Measurements from ENCODE around the gene PRXL2B. TPM values are rescaled to one million over a fixed set of nuclear protein-coding genes. Genes with fewer than 3 reads are reported as not detected.

Gene PRXL2B
- total RNA-seq, 1 donor from 2014 or later, result 29.9 TPM

DNA sequence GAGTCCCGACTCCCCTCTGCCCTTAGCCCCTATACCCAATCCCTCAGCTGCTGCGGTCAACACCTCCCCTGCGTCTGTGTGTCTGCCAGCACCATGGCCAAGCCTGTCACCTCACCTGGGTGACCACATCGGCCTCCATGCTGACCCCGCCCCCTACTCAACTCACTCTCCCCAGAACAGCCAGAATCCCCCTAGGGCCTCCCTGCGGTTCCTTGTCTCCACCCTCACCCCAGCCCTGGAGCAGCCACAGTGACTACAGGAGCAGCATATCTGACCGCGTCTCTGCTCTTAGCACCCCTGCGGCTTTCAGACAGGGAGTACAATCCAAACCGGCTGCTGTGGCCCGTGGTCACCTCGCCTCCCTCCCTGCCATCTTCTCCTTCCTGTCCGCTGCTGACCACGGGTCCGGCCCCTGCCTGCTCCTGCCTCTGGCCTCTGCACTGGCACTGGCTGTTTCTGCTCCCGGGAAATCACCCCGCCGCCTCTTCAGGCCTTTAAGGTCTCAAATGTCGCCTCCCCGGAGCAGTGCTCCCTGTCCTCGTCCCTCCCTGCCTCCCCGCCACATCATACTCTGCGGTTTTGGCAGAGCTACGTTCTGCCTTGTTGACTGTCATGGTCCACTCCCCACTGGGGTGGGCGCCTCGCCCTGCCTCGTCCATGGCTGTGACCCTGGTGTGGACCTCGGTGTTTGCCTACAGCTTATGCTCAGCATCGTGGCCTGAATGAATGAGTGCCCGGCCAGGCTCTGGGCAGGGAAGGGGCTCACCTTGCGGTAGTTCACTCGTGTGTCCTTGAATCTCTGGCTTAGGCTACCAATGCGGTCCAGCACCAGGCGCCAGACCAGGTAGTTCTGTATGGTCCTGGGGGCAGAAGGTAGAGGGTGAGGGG, 11.1 kb downstream of the PRXL2B start:
- DNase-seq (ENCODE audit: low read depth, low spot score), result no peak

DNA sequence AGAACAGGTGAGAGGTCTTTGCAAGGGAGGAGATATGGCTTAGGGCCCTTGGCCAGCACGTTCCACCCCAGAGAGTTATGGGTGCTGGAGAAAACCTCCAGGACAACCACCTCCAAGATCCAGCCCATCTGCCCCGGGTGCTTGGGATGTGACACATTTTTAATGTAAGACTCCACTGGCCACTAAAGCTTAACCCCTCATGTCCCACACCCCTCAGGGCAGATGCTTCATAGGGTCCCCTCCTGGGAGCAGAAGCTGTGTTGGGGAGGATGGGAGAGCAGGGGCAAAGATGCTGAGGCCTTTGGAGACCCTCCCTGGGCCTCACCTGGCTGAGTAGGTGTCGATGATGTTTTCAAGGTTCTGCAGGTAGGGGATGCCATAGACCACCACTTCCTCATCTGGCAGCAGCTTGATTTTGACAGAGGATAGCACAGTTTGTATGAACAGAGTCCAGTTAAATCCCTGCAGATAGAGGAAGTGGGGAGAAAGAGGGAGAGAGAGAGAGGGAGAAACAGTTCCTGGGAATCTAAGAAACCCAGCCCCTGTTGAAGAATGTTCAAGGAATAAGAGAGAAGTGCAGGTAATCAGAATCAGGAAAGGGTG, 11.9 kb downstream of the PRXL2B start:
- no peak for DNase-seq (ENCODE audit: low read depth, low spot score)

DNA sequence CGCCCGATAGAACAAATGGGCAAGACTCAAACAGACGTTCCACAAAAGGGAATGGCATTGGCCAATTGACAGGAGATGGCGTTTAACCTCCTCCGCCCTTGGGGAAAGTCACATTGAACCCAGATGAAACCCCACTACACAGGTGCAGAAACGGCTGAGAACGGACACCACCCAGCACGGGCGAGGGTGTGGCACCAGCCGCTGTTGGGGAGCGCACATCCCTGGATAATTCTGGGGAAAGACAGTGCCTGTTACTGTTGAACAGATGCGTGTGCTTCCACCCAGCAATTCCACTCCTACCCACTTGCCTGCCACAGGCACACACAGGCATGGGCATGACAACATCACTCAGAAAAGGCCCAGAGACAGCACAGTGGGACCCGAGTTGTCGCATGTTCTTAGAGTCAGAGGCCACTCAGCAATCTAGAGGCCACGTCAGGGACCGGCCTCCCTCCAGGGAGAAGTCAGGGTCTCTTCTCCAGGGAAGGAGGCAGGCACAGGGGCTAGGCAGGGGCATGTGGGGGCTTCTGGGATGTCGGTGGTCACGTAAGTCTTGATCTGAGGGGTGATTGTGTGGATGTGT, 15.2 kb downstream of the PRXL2B start:
- no peak for DNase-seq (ENCODE audit: low read depth, low spot score)

DNA sequence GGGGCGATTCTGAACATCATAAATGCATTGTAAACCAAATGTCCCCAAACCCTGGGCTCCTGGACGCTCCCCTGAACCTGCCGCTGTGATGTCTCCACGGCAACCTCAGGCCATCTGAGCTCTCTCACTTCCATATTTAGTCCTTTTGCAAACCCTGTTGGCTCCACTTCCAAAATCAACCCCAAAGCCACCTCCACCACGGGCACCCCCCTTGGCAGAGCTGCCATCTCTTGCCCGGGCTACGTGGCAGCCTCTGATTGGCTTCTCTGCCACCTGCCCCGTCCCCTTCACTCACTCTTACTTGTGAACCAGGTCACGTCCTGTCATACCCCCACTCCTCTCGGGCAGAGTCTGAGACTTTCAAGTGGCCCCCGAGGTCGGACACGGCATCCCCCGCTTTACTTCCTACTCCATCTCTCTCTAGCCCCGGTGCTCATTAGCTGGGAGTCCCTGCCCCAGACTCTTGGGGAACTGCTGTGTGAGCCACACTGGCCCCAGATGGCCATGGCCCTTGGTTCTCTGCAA, 15.8 kb downstream of the PRXL2B start:
- DNase-seq (ENCODE audit: low read depth, low spot score), result no peak

DNA sequence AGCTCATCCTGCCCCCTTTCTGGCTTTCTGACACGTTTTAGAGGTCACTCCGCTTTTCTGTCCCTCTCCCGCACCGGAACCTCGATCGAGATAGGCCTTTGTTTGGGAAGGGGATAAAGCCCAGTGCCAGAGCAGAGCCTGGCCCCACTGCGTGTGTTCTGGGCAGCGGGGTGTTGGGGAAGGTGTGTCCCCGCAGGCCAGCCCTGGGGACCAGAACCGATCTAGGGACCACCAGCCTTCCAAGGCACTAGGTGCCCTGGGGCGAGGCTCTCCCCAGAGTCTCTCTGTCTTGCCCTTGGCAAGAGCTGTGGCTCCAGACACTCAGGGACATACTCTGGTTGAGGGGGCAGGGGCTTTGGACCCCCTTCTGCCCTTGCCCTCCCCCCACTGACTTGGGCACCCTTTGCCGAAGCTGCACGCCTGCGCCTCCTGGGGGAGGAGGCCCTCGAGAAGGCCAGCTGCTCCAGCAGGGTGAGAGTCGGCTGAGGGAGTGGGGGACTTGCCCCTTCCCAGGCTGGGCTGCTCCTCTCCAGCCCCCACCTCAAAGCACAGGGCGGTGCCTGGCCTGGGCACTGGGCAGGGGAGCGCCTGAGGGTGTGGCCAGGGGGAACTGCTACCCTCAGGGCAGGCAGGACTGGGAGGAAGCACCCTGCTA, 16.4 kb downstream of the PRXL2B start:
- no peak for DNase-seq (ENCODE audit: low read depth, low spot score)

DNA sequence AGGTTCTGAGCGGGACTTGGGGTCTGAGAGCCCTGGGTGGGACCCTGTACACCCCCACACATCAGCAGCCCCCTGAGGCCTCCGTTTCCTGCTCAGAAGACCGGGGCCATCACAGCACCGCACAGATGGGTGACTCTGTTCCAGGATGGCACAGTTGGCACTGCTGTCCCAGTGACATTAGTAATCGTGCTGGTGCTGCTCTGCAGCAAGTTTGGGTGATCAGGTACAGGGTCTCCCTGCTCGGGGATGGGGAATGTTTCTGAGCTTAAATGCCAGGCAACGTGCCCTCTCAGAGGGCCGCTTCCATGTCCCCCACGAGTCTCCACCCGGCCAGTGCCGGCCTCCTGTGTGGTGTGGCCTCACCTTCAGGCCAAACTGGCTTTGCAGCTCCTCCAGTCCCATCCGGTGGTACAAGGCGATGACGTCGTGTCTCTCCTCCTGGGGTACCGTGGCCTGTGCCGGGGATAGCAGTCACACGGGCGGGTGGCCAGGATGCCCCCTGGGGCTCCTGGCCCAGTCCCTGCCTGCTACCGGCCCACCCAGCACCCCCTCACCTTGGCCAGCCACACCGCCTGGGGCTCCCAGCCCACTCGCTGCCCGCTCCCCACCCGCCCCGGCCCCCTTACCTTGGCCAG, 17.1 kb downstream of the PRXL2B start:
- DNase-seq (ENCODE audit: low read depth, low spot score), result no peak

DNA sequence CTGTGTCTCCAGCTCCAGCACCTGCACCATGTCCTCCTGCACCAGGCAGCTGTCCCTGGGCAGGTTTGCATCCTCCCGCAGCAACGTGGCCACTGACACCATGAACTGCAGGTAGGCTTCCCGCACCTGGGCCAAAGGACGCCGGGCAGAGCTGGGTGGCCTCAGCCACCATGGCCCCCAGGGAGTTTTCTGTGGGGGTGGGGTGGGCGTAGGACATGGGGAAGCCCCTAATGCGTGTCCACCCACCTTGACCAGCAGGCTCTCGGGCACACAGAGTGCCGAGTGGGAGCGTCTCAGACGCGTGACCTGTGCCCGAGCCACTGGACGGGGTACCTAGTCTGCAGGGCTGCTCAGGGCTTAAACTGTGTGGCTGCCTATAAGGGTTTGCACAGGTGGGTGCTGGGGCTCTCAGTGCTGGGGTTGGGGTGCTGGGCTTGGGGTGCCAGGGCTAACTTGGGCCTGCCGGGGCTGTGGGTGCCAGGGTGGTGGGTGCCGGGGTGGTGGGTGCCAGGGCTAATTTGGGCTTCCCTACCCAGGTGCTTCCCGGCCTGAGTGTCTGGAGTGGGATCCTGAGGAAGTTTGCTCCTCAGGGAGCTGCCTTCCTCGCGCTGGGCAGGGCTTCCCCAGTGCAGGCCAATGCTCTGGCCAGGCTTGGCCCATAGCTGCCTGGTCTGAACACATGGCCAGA, 17.7 kb downstream of the PRXL2B start:
- no peak for DNase-seq (ENCODE audit: low read depth, low spot score)

DNA sequence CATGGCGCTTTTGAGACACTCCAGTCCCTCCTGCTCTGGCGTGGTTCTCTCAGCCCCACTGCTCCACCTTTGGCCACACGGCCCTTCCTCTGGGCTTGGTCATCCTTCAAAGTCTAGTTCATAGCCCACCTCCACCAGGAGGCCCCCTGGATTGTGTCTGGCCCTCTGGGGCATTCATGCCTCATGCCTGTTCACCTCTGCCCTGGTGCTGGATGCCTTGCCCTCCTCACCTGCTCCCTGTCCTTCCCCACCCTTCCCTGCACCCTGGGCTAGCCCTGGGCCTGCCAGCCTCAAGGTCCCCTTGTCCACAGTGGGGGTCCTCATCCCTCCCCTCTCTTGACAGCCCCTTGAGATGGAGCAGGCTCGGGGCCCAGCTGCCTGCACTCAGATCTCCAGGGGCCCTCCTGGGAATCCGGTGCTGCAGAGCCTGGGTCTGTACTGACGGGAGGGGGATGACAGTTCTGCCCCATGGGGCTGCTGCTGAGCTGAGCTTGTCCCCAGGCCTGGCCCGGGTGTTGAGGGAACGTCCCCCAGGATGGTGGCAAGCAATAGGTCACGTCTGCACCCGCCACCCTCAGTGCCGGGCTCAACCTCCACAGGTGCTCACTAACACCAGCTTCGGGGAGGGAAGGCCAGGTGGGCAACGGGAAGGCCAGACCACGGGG, 18.4 kb downstream of the PRXL2B start:
- no peak for DNase-seq (ENCODE audit: low read depth, low spot score)

DNA sequence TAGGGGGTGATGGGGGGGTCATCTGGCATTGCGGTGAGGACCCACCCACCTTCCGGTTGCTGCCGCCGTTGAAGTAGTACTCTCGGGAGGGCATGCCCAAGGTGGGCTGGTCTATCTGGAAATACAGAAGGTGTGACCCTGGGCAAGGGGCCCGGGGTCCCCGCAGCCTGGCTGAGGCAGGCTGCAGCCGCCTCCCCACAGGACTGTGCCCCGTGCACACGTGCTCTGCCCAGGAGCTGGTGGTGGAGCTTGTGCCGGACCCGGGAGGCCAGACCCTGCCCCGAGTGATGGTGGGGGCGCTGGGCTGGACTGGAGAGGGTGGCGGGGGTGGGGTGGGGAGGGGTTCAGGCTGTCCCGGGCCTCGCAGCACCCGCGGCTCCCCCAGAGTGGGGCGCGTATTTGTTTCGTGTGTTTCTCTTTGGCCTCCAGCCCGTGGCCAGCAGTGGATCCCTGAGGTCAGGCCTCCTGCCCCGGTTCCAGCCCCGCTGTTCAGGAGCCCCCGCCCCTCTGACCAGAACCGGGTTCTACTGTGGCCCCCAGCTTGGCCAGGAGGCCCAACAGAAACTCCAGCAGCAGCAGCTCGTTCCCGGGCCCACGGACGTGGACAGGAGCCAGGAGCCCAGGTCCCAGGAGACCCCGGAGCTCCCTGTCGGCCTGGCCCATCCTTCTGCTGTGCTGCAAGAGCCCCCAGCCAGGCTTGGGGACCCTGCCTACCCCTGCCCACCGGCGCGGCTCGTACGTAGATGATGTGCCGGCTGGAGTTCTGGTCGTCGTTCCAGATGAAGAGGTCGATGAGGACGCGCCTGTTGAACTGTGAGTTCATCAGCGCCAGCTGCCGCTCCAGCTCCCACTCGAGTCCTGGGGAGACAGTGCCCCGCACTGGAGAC, 19.2 kb downstream of the PRXL2B start:
- no peak for DNase-seq (ENCODE audit: low read depth, low spot score)

DNA sequence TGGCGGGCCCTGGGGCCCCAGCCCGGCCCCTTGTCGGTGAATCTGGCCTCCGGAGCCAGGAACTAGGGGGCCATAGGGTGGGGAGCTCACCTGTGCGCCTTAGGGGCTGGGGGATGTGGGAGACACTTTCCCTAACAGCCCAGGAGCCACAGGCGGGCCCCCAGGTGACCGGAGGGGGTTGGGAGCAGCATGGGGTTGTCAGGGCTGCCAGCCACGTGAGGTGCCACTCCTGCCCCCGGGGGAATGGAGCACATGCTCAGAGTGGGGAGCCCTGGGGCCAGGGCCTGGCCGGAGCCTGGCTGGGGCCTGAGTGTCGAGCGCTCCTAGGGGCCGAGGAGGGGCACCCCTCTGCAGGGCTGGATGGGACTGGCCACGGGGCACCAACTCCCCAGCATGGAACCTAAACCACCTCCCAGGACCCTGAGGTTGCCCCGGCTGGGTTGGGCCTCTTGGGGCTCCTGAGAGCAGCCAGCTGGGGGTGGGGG, 19.9 kb downstream of the PRXL2B start:
- no peak for DNase-seq (ENCODE audit: low read depth, low spot score)

DNA sequence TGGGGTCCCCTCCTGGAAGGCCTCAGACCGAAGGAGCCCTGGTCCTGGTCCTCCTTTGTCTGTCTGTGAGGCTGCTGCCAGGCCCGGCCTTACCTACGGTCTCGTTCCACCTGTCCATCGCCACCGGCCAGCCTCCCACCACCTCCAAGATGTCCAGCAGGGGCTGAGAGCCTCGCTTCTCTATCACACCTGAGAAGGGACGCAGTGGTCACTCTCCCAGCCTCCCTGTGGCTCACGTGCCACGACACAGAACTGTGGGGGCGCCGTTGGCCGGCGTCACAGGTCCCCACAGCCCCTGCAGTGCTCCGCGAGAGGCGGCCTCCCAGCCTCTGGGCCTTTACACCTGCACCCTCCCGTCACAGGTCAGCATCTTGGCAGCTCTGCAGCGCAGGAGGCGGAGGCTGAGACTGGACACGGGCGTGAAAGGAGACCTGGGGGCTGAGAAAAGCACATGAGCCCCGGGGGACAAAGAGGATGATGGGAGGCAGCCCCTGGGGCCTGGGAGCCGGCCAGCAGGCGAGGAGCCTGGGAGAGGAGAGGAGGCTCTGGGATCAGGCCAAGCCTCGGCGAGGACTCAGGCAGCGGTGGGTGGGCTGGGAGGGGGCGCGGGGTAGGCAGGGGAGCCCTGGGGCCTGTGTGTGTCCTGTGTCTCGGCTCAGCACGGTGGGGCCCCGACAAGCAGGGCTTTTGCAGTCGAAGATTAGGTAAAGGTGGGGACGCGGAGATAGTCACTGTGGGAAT, 20.5 kb downstream of the PRXL2B start:
- DNase-seq (ENCODE audit: low read depth, low spot score), result no peak

DNA sequence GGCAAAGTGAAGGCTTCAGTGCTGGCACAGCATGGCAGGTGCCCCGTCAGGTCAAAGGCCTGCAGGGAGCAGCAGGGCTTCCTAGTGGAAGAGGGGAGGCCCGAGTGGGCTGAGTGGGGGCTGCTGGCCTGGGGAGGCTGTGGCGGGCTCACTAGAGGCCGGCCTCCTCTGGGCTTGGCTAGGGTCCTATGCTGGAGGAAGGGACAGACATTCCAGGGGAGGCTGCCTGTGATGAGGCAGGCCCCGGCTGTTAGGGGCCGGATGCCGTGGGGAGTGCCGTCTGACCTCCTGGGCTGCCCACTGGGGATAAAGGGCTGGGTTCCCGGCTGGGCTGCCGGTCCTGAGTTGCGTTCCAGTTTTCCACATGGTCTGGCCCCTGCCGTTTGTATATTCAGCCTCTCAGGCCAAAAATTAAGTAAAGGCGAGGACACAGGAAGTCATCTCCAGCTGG, 21.1 kb downstream of the PRXL2B start:
- no peak for DNase-seq (ENCODE audit: low read depth, low spot score)

DNA sequence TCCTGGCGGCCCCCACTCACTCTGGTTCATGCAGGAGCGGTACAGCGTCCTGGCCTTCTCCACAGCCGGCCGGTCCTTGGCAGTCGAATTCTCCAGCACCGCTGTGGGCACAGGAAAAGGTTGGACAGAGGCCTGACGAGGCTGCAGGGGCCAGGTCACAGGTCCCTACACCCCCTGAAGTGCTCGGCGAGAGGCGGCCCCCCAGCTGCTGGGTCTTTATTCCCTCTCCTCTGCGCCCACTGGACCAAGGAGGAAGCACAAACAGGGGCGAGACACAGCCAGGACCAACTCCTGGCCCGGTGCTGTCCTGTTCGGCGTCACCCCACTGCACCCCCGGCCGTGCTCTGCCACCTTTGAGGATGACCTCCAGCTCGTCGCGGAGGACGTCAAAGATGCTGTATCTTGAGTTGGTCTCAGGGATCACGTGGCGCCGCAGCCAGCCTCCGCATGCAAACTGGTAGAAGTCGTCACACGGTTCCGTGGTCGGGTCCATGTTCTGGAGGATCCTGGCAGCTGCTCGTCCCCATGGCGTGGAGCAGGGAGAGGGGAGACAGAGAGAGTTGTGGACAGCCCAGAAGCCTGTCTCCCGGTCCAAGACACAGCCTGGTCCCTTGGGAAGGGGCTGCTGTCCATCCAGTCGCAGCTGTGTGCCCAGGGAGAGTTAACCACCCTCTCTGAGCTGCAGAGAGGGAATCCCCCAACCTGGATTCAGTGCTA, 22.9 kb downstream of the PRXL2B start:
- no peak for DNase-seq (ENCODE audit: low read depth, low spot score)

DNA sequence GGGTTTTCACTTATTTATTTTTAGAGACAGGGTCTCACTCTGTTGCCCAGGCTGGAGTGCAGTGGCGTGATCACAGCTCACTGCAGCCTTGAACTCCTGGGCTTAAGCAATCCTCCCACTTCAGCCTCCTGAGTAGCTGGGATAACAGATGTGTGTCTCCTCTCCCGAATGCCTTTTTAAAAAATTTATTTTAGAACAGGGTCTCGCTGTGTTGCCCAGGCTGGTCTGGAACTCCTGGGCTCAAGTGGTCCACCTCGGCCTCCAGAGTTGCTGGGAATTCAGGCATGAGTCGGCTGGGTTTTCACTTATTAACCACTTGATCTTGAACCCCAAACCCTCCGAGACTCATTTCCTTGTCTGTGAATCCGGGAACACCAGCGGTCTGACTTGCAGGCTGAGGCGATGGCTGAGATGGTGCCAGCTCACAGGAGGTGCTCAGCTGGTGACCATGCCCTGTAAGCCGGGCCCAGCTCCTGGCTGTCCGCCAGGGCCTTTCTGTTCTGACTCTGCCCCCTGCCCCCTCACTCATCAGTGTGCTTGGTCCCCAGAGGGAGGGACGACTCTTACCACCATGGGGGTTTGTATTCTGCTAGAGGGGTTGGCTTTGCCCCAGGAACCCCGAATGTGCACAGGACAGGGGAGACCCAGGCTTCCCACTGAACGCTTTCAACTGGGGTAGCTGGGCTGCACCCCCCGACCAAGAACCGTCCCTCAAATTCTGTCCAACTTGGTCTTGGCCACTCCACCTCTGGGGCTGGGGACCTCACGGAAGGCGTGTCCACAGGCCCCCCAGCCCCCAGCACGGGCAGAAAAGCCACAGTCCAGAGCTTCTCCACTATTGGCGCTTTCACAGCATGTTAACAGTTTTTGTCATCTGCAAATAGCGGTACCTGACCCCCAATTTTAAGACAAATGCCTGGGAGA, 23.7 kb downstream of the PRXL2B start:
- DNase-seq (ENCODE audit: low read depth, low spot score), result no peak

DNA sequence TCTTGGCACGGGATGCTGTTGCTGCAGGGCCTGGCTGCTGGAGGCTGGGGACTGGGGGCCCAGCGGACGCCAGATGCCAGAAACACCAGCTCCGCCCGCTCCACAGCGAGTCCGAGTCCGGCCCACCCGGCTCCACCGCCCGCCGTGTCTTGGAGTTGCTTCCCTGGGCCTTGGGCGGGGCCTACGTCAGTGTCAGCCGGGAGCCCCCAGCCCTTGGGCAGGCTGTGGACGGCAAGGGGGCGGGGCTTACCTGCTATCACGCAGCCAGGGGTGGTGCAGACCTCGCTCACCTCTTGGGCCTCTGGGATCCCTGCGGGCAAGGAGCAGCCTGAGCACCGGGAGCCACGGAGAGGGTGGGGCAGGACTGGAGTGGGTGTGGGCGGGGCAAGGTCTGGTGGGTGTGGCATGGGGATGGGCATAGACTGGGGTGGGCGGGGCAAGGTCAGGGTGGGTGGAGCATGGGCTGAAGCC, 24.5 kb downstream of the PRXL2B start:
- DNase-seq (ENCODE audit: low read depth, low spot score), result no peak
